ENCODE data around the gene PIK3R3. TPM values are rescaled to one million over a fixed set of nuclear protein-coding genes. Genes with fewer than 3 reads are reported as not detected.

PIK3R3 gene
- total and polyA plus RNA-seq, 4 donors, result 29.0 to 63.1 (median 54.4) TPM

Small RNAs within 50 kb of the gene (small RNA-seq; reads per million reads assigned to genes)
- gene AL358075.3 (ENCODE audit: low replicate concordance) (not detected), gene AL672043.1 (ENCODE audit: low replicate concordance) (not detected)

Other genes starting within 250 kb of the PIK3R3 start
- under 1 TPM; 0.28 to 0.50 TPM for gene TSPAN1, start 42.5 kb upstream of the PIK3R3 start, total RNA-seq
- 1 to 10 TPM in 1 of 2 donors, under 1 TPM in 1; 0.84 to 2.2 TPM for gene TSPAN1, start 42.5 kb upstream of the PIK3R3 start, polyA plus RNA-seq (ENCODE audit: insufficient read length in 2 of 2)
- gene P3R3URF, start 43.9 kb upstream of the PIK3R3 start, total RNA-seq, result not detected
- gene P3R3URF, start 43.9 kb upstream of the PIK3R3 start, polyA plus RNA-seq (ENCODE audit: insufficient read length in 2 of 2), result not detected
- 100 to 1,000 TPM in 1 of 2 donors, 10 to 100 TPM in 1; 39.8 to 106 TPM for gene POMGNT1, start 65.8 kb upstream of the PIK3R3 start, total RNA-seq
- 100 to 1,000 TPM; 110 to 132 TPM for gene POMGNT1, start 65.8 kb upstream of the PIK3R3 start, polyA plus RNA-seq (ENCODE audit: insufficient read length in 2 of 2)
- 1 to 10 TPM; 4.2 to 7.4 TPM for gene LURAP1, start 70.7 kb upstream of the PIK3R3 start, total RNA-seq
- gene LURAP1, start 70.7 kb upstream of the PIK3R3 start, polyA plus RNA-seq (ENCODE audit: insufficient read length in 2 of 2), result 1 to 10 TPM; 3.3 to 5.8 TPM
- gene RAD54L, start 115.1 kb upstream of the PIK3R3 start, total RNA-seq, result 1 to 10 TPM; 2.9 to 3.9 TPM
- gene RAD54L, start 115.1 kb upstream of the PIK3R3 start, polyA plus RNA-seq (ENCODE audit: insufficient read length in 2 of 2), result 1 to 10 TPM; 8.3 to 8.5 TPM
- 10 to 100 TPM; 44.6 to 68.9 TPM for gene LRRC41, start 171.0 kb upstream of the PIK3R3 start, total RNA-seq
- gene LRRC41, start 171.0 kb upstream of the PIK3R3 start, polyA plus RNA-seq (ENCODE audit: insufficient read length in 2 of 2), result 10 to 100 TPM; 71.4 to 76.2 TPM
- 100 to 1,000 TPM; 326 to 364 TPM for gene UQCRH, start 171.1 kb upstream of the PIK3R3 start, total RNA-seq
- gene UQCRH, start 171.1 kb upstream of the PIK3R3 start, polyA plus RNA-seq (ENCODE audit: insufficient read length in 2 of 2), result 100 to 1,000 TPM; 430 to 449 TPM
- gene NSUN4, start 208.2 kb upstream of the PIK3R3 start, total RNA-seq, result 10 to 100 TPM; 12.2 to 14.3 TPM
- gene NSUN4, start 208.2 kb upstream of the PIK3R3 start, polyA plus RNA-seq (ENCODE audit: insufficient read length in 2 of 2), result 10 to 100 TPM; 13.3 to 17.5 TPM